ENCODE measurements around the gene ARHGAP11A.
A peak's percentile ranks its signal among the peaks of the same experiment; 100 is the strongest.
"Not testable (repeated sequence)": the region's sequence is repeated elsewhere in the genome, so short reads cannot be mapped to it uniquely, and the experiment has no call there.

The ARHGAP11A gene

GRCh38 chr15:32615051-32615870, at the start of gene ARHGAP11A:
TSS of gene ARHGAP11A (plus strand) at chr15:32615504. CDS start at chr15:32616212, 708 bp downstream.
- not testable (repeated sequence) for DNase-seq

GRCh38 chr15:32568988-32569387, 46.3 kb upstream of the ARHGAP11A start:
- not testable (repeated sequence) for DNase-seq

GRCh38 chr15:32578482-32578881, 36.8 kb upstream of the ARHGAP11A start:
- DNase-seq, result not testable (repeated sequence)

GRCh38 chr15:32585844-32586243, 29.5 kb upstream of the ARHGAP11A start:
- DNase-seq, result not testable (repeated sequence)

GRCh38 chr15:32593151-32593550, 22.2 kb upstream of the ARHGAP11A start, which contains the start of gene GOLGA8N:
TSS of gene GOLGA8N (plus strand) at chr15:32593456.
- not testable (repeated sequence) for DNase-seq

GRCh38 chr15:32609518-32609917, 5.8 kb upstream of the ARHGAP11A start:
- DNase-seq, result not testable (repeated sequence)

- DNase-seq, result not testable (repeated sequence)
These were observed 4.6 kb upstream of the ARHGAP11A start for GRCh38 chr15:32610719-32611118.

- DNase-seq, result not testable (repeated sequence)
These were observed 623 bp upstream of the ARHGAP11A start for GRCh38 chr15:32614712-32615050.

GRCh38 chr15:32615871-32616426, 645 bp downstream of the ARHGAP11A start:
- DNase-seq, result not testable (repeated sequence)

GRCh38 chr15:32636410-32636809, 21.1 kb downstream of the ARHGAP11A start:
- DNase-seq, result no peak

GRCh38 chr15:32636908-32637567, 21.7 kb downstream of the ARHGAP11A start:
- no peak for DNase-seq

GRCh38 chr15:32637704-32638103, 22.4 kb downstream of the ARHGAP11A start:
- no peak for DNase-seq

GRCh38 chr15:32641517-32642059, 26.3 kb downstream of the ARHGAP11A start, which contains the start of gene SCG5:
TSS of gene SCG5 (plus strand) at chr15:32641710. CDS start at chr15:32643593, 1,883 bp downstream.
- no peak for DNase-seq

GRCh38 chr15:32642667-32643435, 27.5 kb downstream of the ARHGAP11A start:
- no peak for DNase-seq

GRCh38 chr15:32643907-32644445, 28.7 kb downstream of the ARHGAP11A start:
- no peak for DNase-seq

GRCh38 chr15:32646291-32646690, 31.0 kb downstream of the ARHGAP11A start:
- no peak for DNase-seq

- DNase-seq, result no peak
These were observed 34.0 kb downstream of the ARHGAP11A start for GRCh38 chr15:32649342-32649741.

GRCh38 chr15:32651229-32651837, 36.0 kb downstream of the ARHGAP11A start:
- DNase-seq, result peak; percentile 11

- DNase-seq, result no peak
These were observed 36.9 kb downstream of the ARHGAP11A start for GRCh38 chr15:32652178-32652577.

GRCh38 chr15:32656091-32656490, 40.8 kb downstream of the ARHGAP11A start:
- no peak for DNase-seq

- no peak for DNase-seq
These were observed 41.2 kb downstream of the ARHGAP11A start for GRCh38 chr15:32656496-32656895.

Data from NCI-H1048 (cell line).